Caki2 (cell line): Measurements from ENCODE around the gene SLC39A9. TPM values are rescaled to one million over a fixed set of nuclear protein-coding genes. Genes with fewer than 3 reads are reported as not detected.
"Not testable (repeated sequence)": the region's sequence is repeated elsewhere in the genome, so short reads cannot be mapped to it uniquely, and the experiment has no call there.

Experiments
- DNase-seq: peaks from one replicate; pipeline ENCODE4 v3.0.0-alpha.2; 2015; ENCODE audit warnings: low read depth
- in situ Hi-C: cut with HindIII; loops from 2 replicates; pipeline ENCODE4 v1.10.0; 2016; ENCODE audit warnings: low sequenced_read_pairs, low pct_unique_long_range_greater_than_20kb, mixed read lengths
- total RNA-seq: library from RNA; depleted of rRNA; stranded (reverse); fragments of >200 nt; shearing (Covaris generic); gene quantifications from 2 replicates; pipeline ENCODE4 v1.2.3, GENCODE V29; 2014; ENCODE audit warnings: low replicate concordance

SLC39A9 gene
- total RNA-seq, 1 experiment from 2014 or later: 75.9 TPM

GRCh38 chr14:69364378-69364777 lies 34.1 kb upstream of the SLC39A9 start:
- no peak for DNase-seq
- in situ Hi-C loops: no loop called here

GRCh38 chr14:69366069-69366468 lies 32.4 kb upstream of the SLC39A9 start:
- in situ Hi-C loops: no loop called here
- no peak for DNase-seq

GRCh38 chr14:69366761-69367160 lies 31.7 kb upstream of the SLC39A9 start:
- DNase-seq: no peak
- in situ Hi-C loops: no loop called here

- DNase-seq: no peak
- in situ Hi-C loops: no loop called here
Observed at GRCh38 chr14:69368381-69368780, 30.1 kb upstream of the SLC39A9 start.

- in situ Hi-C loops: no loop called here
- no peak for DNase-seq
Observed at GRCh38 chr14:69370061-69370460, 28.4 kb upstream of the SLC39A9 start.

GRCh38 chr14:69372146-69372545 lies 26.3 kb upstream of the SLC39A9 start:
- in situ Hi-C loops: no loop called here

GRCh38 chr14:69373104-69373503 lies 25.4 kb upstream of the SLC39A9 start:
- in situ Hi-C loops: no loop called here
- no peak for DNase-seq

More at GRCh38 chr14:69372146-69372545, 26.3 kb upstream of the SLC39A9 start:
- DNase-seq: no peak

GRCh38 chr14:69374235-69374634 lies 24.3 kb upstream of the SLC39A9 start:
- DNase-seq: no peak
- in situ Hi-C loops: no loop called here

GRCh38 chr14:69375182-69375581 lies 23.3 kb upstream of the SLC39A9 start:
- DNase-seq: no peak
- in situ Hi-C loops: no loop called here

GRCh38 chr14:69375722-69376121 lies 22.8 kb upstream of the SLC39A9 start:
- no peak for DNase-seq

GRCh38 chr14:69376439-69376838 lies 22.1 kb upstream of the SLC39A9 start:
- DNase-seq: peak; percentile 12
- in situ Hi-C loops: no loop called here

More at GRCh38 chr14:69375722-69376121, 22.8 kb upstream of the SLC39A9 start:
- in situ Hi-C loops: no loop called here

GRCh38 chr14:69378274-69378673 lies 20.2 kb upstream of the SLC39A9 start:
- in situ Hi-C loops: no loop called here
- DNase-seq: no peak

- no peak for DNase-seq
- in situ Hi-C loops: no loop called here
Observed at GRCh38 chr14:69387311-69387710, 11.2 kb upstream of the SLC39A9 start.

GRCh38 chr14:69391400-69391799 lies 7.1 kb upstream of the SLC39A9 start:
- DNase-seq, in situ Hi-C loops: not testable (repeated sequence)

GRCh38 chr14:69392481-69392880 lies 6.0 kb upstream of the SLC39A9 start:
- in situ Hi-C loops: no loop called here
- no peak for DNase-seq

- in situ Hi-C loops: no loop called here
- DNase-seq: no peak
Observed at GRCh38 chr14:69395929-69396328, 2.6 kb upstream of the SLC39A9 start.

- in situ Hi-C loops: no loop called here
- DNase-seq: no peak
Observed at GRCh38 chr14:69398818-69399210, 322 bp downstream of the SLC39A9 start.

GRCh38 chr14:69399750-69400149 lies 1.3 kb downstream of the SLC39A9 start:
- in situ Hi-C loops: no loop called here

GRCh38 chr14:69400154-69400553 lies 1.7 kb downstream of the SLC39A9 start:
- DNase-seq: no peak
- in situ Hi-C loops: no loop called here

More at GRCh38 chr14:69399750-69400149, 1.3 kb downstream of the SLC39A9 start:
- DNase-seq: no peak

- DNase-seq: no peak
- in situ Hi-C loops: no loop called here
Observed at GRCh38 chr14:69401841-69402240, 3.3 kb downstream of the SLC39A9 start.

GRCh38 chr14:69404478-69404877 lies 6.0 kb downstream of the SLC39A9 start:
- DNase-seq: no peak
- in situ Hi-C loops: no loop called here
